MM.1S (cell line): Measurements from ENCODE around the gene C1orf226.

Experiments used
- DNase-seq: peaks from one replicate; pipeline ENCODE4 v3.0.0-alpha.2; 2015
- H2AFZ ChIP-seq: fragments of 300-600 bp; sonication (generic); 2 replicates; pipeline ENCODE4 v1.6.0; 2016; ENCODE audit warnings: antibody characterized with exemption, low read length
- H3F3A ChIP-seq: fragments of 300-600 bp; sonication (generic); 2 replicates; pipeline ENCODE4 v1.6.1; 2016; ENCODE audit warnings: mild to moderate bottlenecking, antibody characterized with exemption, low read length, moderate library complexity, mixed read lengths; ENCODE audit not compliant: insufficient read depth
- H3K27ac ChIP-seq: fragments of 300-600 bp; sonication (generic); 2 replicates; pipeline ENCODE4 v1.5.1; 2016; ENCODE audit warnings: mild to moderate bottlenecking, low read length
- H3K27me3 ChIP-seq: fragments of 300-600 bp; sonication (generic); replicated peaks from 2 replicates; pipeline ENCODE4 v1.6.0; 2016; ENCODE audit warnings: low read length; ENCODE audit not compliant: insufficient read depth
- H3K36me3 ChIP-seq: fragments of 300-600 bp; sonication (generic); replicated peaks from 2 replicates; pipeline ENCODE4 v1.6.1; 2016; ENCODE audit warnings: mild to moderate bottlenecking, low read length, mixed read lengths; ENCODE audit not compliant: insufficient read depth
- H3K4me1 ChIP-seq: fragments of 300-600 bp; sonication (generic); 2 replicates; pipeline ENCODE4 v1.6.1; 2016; ENCODE audit warnings: low read length, mixed read lengths
- H3K4me2 ChIP-seq: fragments of 300-600 bp; sonication (generic); 2 replicates; pipeline ENCODE4 v1.6.0; 2016; ENCODE audit warnings: low read depth, low read length
- H3K4me3 ChIP-seq: fragments of 300-600 bp; sonication (generic); 2 replicates; pipeline ENCODE4 v1.5.1; 2016; ENCODE audit warnings: low read length, mixed read lengths
- H3K79me2 ChIP-seq: fragments of 300-600 bp; sonication (generic); 2 replicates; pipeline ENCODE4 v1.6.1; 2016; ENCODE audit warnings: mixed run types, low read length, mixed read lengths
- H3K9ac ChIP-seq: fragments of 300-600 bp; sonication (generic); 2 replicates; pipeline ENCODE4 v1.6.1; 2016; ENCODE audit warnings: low read length, mixed read lengths
- H3K9me2 ChIP-seq: fragments of 300-600 bp; sonication (generic); replicated peaks from 2 replicates; pipeline ENCODE4 v1.6.1; 2016; ENCODE audit warnings: mild to moderate bottlenecking, low read length, mixed read lengths; ENCODE audit not compliant: insufficient read depth
- H3K9me3 ChIP-seq: fragments of 300-600 bp; sonication (generic); replicated peaks from 2 replicates; pipeline ENCODE4 v1.6.1; 2016; ENCODE audit warnings: mild to moderate bottlenecking, low read length, mixed read lengths; ENCODE audit not compliant: insufficient read depth
- H4K20me1 ChIP-seq: fragments of 300-600 bp; sonication (generic); 2 replicates; pipeline ENCODE4 v1.6.1; 2016; ENCODE audit warnings: mild to moderate bottlenecking, low read length, moderate library complexity, mixed read lengths; ENCODE audit not compliant: insufficient read depth
- CTCF ChIP-seq: fragments of 300-600 bp; sonication (generic); IDR thresholded peaks from 2 replicates; pipeline ENCODE4 v1.5.1; 2016; ENCODE audit warnings: antibody characterized with exemption, low read length, mixed read lengths
- EZH2 ChIP-seq: fragments of 300-600 bp; sonication (generic); optimal IDR thresholded peaks from 2 replicates; pipeline ENCODE3; 2017; ENCODE audit warnings: low read depth, mild to moderate bottlenecking, antibody characterized with exemption, low read length, mixed read lengths
- EZH2phosphoT487 ChIP-seq: fragments of 300-600 bp; sonication (generic); IDR thresholded peaks from 2 replicates; pipeline ENCODE4 v1.6.1; 2018; ENCODE audit warnings: antibody characterized with exemption, low read length

The C1orf226 gene

GRCh38 chr1:162359523-162360236, 21.8 kb upstream of the C1orf226 start:
- H3K4me3 ChIP-seq: no peak overlapping the region
- peaks cover 22% of the 10 kb centered on the region for H3K4me1 ChIP-seq
- no peak overlapping the region for H3K27ac ChIP-seq
- no peak overlapping the region for H3K4me2 ChIP-seq
- DNase-seq: no peak
- no peaks in the 10 kb centered on the region for H4K20me1 ChIP-seq
- TF ChIP-seq EZH2 (no peak), EZH2phosphoT487 (no peak), CTCF (no peak)
- H3K79me2 ChIP-seq: no peaks in the 10 kb centered on the region
- no peaks in the 10 kb centered on the region for H3K9me3 ChIP-seq
- no peak overlapping the region for H2AFZ ChIP-seq
- no peaks in the 10 kb centered on the region for H3K36me3 ChIP-seq
- no peak overlapping the region for H3K9ac ChIP-seq
- H3K9me2 ChIP-seq: no peaks in the 10 kb centered on the region
- no peaks in the 10 kb centered on the region for H3F3A ChIP-seq
- no peaks in the 10 kb centered on the region for H3K27me3 ChIP-seq

- H3K9ac ChIP-seq: no peak overlapping the region
- H3K4me3 ChIP-seq: no peak overlapping the region
- H3K27me3 ChIP-seq: no peaks in the 10 kb centered on the region
- TF ChIP-seq CTCF (no peak), EZH2phosphoT487 (no peak), EZH2 (no peak)
- H3K4me1 ChIP-seq: peaks cover 22% of the 10 kb centered on the region
- no peaks in the 10 kb centered on the region for H3K9me2 ChIP-seq
- no peaks in the 10 kb centered on the region for H3K9me3 ChIP-seq
- no peak overlapping the region for H3K4me2 ChIP-seq
- no peaks in the 10 kb centered on the region for H3K79me2 ChIP-seq
- H2AFZ ChIP-seq: no peak overlapping the region
- H3K36me3 ChIP-seq: no peaks in the 10 kb centered on the region
- no peaks in the 10 kb centered on the region for H3F3A ChIP-seq
- DNase-seq: no peak
- no peaks in the 10 kb centered on the region for H4K20me1 ChIP-seq
- H3K27ac ChIP-seq: no peak overlapping the region
Measured at GRCh38 chr1:162360237-162360873, 21.2 kb upstream of the C1orf226 start.

GRCh38 chr1:162360874-162361260, 20.7 kb upstream of the C1orf226 start:
- no peaks in the 10 kb centered on the region for H3K27me3 ChIP-seq
- H3K79me2 ChIP-seq: no peaks in the 10 kb centered on the region
- peaks cover 22% of the 10 kb centered on the region for H3K4me1 ChIP-seq
- H3K9ac ChIP-seq: no peak overlapping the region
- H3K4me3 ChIP-seq: no peak overlapping the region
- no peaks in the 10 kb centered on the region for H3K9me3 ChIP-seq
- DNase-seq: no peak
- no peaks in the 10 kb centered on the region for H3K36me3 ChIP-seq
- H3F3A ChIP-seq: no peaks in the 10 kb centered on the region
- no peaks in the 10 kb centered on the region for H3K9me2 ChIP-seq
- no peak overlapping the region for H3K27ac ChIP-seq
- TF ChIP-seq CTCF: no peak
- no peak for TF ChIP-seq EZH2phosphoT487
- TF ChIP-seq EZH2: no peak
- no peaks in the 10 kb centered on the region for H4K20me1 ChIP-seq
- no peak overlapping the region for H2AFZ ChIP-seq
- H3K4me2 ChIP-seq: no peak overlapping the region
